Measurements from ENCODE around the gene SFXN3.

- TF ChIP-seq EZH2 (IDR thresholded peaks at IDR 0.05), result no peak
- no peak for TF ChIP-seq FOXP2 (optimal IDR thresholded peaks at IDR 0.05; ENCODE audit: control extremely low read depth, extremely low read length, insufficient read depth)
Observed at GRCh38 chr10:101027106-101027720, 3.8 kb upstream of the SFXN3 start.
